HK-2 (cell line): ENCODE data around the gene COMMD3.

Experiments used
- DNase-seq: peaks from one replicate; pipeline ENCODE4 v3.0.0-alpha.2; 2018; ENCODE audit not compliant: unreplicated experiment

The COMMD3 gene

GRCh38 chr10:22319980-22320558 lies 3.9 kb downstream of the COMMD3 start:
- no peak for DNase-seq

- peak; percentile 70 for DNase-seq
Observed at GRCh38 chr10:22320591-22321155, 4.5 kb downstream of the COMMD3 start, which contains the start of gene BMI1. BMI1 (plus strand) TSS chr10:22321099; CDS start chr10:22326450, 5,351 bp downstream.

GRCh38 chr10:22321156-22321923 lies 5.2 kb downstream of the COMMD3 start:
- peak; percentile 57 for DNase-seq

GRCh38 chr10:22321924-22322640 lies 5.9 kb downstream of the COMMD3 start:
- DNase-seq = no peak

DNA sequence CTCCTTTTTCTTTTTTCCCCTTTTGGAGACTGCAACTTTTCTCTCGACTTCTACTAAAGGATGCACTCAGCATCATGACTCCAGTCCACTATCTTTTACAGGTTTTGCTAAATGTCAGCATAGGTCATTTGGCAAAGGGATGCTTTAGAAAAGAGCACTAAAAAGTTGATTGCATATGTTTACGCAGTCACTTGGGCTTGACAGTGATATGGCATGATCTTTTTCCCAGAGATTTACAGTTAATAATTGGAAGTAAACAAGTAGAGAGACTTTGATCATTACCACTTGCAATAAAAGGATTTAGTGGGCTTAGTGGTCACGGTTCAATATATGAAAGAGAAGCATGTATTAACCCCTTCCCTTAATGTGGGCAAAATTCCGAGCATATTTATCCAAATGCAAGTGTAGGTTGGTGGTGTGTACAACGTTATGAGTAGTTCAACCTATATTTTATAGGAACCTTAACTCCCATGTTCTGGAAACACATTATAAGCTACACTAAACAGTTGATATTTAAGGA lies 6.5 kb downstream of the COMMD3 start:
- no peak for DNase-seq

DNA sequence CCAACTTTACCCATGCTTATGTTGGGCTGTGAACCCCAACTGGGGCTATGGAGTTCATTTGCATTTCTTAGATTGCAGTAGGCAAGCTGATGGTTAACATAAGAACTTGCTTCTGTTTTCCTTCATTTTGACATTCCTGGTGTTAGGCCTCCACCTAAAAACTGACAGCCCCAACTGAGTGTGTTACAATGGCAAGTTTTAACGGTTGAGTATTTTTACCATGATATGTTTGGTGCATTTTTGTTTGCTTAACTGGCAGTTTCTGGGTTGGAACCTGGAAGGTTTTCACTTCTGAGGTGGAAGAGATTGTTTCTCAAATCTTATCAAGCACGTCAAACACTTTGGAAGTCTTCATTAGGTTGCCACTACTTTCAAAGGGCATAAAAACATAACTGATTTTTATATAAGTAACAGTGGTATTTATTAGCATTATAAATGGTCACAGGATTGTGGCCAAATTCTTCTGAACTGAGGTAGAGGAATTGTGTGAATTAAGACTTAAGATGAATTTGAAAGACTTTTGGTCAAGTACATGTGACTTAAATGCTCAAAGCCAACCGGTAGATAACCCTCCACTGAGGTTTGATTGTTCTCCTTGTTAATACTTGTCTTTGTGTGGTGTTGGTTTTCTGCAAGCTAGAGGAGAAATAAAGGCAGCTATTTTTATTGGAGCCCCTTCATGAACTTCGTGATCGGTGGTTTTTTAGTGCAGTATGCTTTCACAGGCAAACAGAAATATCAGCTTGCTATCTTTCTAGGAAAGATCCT lies 7.5 kb downstream of the COMMD3 start:
- no peak for DNase-seq

GRCh38 chr10:22324413-22324812 lies 8.2 kb downstream of the COMMD3 start:
- DNase-seq = no peak

- DNase-seq = no peak
Observed at GRCh38 chr10:22324893-22325271, 8.7 kb downstream of the COMMD3 start.

DNA sequence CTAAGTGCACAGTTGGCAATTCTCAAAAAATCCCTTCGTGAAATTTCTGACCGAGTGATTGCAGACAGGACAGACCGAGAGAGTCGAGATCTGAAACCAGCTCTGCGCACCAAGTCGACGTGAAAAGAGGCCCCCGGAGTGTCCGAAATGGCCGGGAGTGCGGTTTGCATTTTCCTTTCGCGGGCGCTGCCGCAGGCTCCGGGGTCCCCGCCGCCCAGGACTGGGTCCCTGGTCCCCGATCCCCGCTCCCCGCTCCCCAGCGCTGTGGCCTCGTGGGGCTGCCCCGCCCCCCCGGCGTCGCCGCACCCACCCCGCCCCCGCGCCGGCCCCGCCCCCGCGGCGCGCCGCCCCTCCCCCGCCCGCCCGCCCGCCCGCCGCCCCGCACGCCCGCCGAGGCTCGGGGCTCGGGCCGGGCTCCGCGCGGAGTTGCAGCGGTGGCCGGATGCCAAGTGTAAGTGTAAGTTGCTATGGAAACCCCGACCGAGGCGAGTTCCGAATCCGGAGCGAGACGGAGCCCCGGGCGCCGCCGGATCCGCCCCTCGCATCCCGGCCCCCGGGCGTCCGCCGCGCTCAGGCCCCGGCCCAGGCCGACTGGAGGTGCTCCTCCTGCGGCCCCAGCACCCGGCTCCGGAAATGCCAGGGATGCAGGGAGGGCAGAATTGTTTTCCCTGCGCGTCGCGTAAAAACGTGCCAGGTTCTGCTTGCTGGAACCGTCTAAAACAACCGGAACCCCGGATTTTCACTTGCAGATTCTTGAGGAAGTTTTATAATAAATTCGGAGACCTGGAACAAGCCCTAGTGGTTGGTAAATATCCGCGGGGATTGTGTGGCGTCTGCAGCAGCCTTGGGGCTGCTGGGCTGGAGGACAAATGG lies 9.3 kb downstream of the COMMD3 start:
- peak; percentile 61 for DNase-seq

GRCh38 chr10:22326145-22326702 lies 10.0 kb downstream of the COMMD3 start:
- no peak for DNase-seq

DNA sequence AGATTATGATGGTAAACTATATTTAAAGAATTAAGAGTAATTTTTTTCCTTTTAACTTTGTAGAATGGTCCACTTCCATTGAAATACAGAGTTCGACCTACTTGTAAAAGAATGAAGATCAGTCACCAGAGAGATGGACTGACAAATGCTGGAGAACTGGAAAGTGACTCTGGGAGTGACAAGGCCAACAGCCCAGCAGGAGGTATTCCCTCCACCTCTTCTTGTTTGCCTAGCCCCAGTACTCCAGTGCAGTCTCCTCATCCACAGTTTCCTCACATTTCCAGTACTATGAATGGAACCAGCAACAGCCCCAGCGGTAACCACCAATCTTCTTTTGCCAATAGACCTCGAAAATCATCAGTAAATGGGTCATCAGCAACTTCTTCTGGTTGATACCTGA lies 13.0 kb downstream of the COMMD3 start:
- no peak for DNase-seq

- DNase-seq = no peak
Observed at GRCh38 chr10:22332116-22332692, 16.0 kb downstream of the COMMD3 start.

DNA sequence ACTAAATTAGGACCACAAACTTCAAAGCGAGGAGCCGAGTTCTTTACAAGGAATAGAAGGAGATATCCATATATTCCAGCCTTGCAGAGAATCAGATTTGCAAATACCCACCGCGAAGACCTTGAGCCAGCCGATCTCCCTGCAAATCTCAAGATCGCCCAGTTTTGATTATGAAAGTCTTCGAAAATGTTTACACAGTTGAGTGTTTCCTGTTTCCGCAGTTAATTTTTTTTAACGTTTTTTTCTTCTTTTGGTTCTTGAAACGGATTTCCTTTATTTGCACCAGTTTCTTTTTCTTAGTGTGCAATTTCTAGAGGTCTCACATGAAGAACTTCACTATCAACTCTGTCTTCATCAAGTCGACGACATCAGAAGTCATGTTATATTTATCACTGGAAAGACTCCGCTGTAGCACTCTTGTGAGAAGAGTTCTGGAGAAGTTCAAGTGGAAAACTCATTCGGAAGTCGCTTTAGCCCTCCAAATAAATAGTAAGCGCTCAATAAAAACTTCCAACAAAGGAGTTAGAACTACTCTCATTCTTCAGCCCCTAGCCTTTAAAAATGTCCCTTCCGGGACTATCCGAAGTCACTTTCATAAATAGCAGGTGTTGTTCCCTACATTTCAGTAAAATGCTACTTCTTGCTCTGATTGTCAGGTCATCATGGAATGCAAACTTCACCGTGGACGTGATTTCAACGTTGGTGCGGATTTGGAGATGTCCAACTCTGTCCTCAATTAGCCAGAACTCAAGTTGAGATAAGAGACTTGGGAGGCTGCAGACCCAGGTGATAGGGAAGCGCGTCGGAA lies 17.2 kb downstream of the COMMD3 start:
- no peak for DNase-seq

GRCh38 chr10:22333975-22334282 lies 17.7 kb downstream of the COMMD3 start:
- DNase-seq = no peak

DNA sequence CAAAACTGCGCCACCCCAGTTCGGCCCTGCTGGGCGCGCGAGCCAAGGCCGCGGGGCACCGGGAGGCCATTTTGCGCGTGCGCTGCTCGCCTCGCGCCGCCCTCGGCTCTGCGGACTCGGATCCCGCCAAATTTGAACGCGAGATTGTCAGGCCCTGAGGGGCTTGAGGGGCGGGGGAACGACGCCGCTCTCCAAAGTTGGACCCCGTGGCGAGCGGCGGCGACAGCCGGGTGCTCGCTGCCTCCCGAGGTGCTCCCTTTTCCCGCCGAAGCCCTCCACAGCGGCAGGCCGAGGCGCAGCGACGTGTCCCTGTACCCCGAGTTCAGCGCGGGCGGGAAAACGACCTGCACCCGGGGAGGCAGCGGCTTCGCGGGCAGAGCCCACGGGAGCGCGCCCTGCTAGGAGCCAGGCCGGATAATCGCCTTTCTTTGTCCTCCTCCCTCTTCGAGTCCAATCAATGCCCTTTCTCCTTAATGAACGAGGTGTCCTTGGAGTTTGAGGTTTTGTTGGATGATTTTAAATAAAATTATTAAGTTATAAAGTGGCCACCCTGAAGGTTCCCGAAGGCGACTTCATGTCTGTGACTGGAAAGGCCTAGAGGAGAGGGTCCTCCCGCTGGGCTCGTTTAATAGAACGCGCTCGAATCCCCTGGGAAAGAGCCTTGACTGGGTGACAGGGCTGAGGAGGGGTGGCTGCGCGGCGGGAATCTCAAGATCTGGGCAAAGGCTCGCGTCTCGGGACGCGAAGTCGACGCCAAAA lies 18.4 kb downstream of the COMMD3 start:
- DNase-seq = no peak

GRCh38 chr10:22335173-22335933 lies 19.2 kb downstream of the COMMD3 start:
- DNase-seq = no peak

DNA sequence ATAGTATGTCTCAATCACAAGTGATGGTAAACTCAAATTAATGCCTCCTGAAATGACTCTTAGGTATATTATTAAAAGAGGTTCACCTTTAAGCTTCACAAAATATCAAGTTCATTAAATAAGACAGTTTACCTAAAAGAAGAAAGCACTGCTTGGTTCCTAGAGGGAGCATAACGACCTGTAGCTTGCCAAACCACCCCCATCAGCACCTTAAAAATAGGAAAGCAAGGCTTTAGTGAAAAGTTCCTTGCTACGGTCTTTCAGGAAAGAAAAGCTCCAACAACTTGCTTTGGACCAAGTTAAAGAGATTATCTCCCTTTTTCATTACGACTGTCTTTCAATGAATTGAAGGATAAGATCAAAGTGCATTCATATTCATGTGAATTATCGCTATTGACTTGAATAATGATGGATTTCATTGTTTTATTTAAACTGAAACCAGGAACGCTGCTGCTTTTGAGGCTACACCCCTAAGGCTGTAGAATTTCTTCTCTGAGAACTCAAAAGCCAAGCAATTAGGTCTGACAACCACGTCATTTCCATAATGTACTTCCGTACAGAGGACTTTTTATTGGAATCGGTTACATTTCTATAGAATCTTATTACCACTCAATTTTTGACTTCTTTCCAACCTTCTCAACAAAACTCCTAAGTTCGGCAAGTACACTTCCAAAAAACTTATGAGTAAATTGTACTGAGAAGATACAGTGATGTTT lies 22.2 kb downstream of the COMMD3 start:
- no peak for DNase-seq
